Measurements from ENCODE around the gene LSM10.

DNA sequence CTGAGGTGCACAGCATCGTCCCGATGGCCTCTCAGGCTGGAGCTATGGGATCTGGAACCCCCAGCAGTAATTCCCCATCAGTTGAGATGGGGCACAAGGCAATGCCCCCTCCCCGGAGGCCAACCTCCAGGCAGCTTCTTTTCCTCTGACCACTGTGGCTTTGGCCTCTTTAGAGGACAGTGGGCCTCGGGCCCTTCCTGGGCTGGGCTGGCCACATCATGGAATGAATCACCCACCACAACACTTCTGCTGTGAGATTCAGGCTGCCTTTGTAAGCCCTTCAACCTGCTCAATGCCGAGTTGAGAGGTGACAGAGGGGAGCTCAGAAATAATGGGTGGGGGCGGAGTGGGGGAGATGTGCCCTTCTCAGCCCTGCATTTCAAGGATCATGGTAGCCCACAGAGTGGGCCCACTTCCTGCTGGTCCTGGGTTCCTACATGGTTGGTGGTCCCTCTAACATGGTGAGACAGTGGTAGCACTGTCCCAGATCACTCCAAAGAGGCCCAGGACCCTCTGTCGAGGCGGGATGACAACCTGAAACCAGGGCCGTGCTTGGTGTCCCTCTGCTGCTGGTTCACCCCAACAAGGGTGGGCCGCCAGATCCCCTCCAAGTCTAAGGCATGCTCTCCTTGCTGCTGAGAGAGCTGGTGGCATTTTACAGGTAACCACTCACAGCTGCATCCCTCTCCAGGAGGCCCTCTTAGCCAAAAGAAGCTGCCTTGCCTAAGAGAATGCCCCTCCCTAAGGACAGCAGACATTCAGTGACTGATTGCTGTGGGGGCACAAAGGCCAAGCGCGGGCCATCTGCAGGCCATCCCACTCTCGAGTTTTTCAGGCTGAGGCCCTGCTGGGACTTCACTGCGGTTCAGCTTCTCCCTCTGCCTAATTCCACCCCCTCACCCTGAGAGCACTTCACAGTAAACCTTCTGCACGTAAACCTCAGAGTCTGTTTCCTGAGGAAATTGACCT is 44.5 kb downstream of the LSM10 start:
- TF ChIP-seq, protein P1, sequence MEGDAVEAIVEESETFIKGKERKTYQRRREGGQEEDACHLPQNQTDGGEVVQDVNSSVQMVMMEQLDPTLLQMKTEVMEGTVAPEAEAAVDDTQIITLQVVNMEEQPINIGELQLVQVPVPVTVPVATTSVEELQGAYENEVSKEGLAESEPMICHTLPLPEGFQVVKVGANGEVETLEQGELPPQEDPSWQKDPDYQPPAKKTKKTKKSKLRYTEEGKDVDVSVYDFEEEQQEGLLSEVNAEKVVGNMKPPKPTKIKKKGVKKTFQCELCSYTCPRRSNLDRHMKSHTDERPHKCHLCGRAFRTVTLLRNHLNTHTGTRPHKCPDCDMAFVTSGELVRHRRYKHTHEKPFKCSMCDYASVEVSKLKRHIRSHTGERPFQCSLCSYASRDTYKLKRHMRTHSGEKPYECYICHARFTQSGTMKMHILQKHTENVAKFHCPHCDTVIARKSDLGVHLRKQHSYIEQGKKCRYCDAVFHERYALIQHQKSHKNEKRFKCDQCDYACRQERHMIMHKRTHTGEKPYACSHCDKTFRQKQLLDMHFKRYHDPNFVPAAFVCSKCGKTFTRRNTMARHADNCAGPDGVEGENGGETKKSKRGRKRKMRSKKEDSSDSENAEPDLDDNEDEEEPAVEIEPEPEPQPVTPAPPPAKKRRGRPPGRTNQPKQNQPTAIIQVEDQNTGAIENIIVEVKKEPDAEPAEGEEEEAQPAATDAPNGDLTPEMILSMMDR (conservative IDR thresholded peaks at IDR 0.05; ENCODE audit: low read depth, low read length) = no peak
- no peak for TF ChIP-seq EZH2phosphoT487 (IDR thresholded peaks at IDR 0.05; ENCODE audit: borderline replicate concordance, low read length)

All from PC-3 (cell line).